HK-2 (cell line): Measurements from ENCODE around the gene STIM2.
"Not testable (repeated sequence)": the region's sequence is repeated elsewhere in the genome, so short reads cannot be mapped to it uniquely, and the experiment has no call there.

Experiments
- DNase-seq: peaks from one replicate; pipeline ENCODE4 v3.0.0-alpha.2; 2018; ENCODE audit not compliant: unreplicated experiment

Gene STIM2

DNA sequence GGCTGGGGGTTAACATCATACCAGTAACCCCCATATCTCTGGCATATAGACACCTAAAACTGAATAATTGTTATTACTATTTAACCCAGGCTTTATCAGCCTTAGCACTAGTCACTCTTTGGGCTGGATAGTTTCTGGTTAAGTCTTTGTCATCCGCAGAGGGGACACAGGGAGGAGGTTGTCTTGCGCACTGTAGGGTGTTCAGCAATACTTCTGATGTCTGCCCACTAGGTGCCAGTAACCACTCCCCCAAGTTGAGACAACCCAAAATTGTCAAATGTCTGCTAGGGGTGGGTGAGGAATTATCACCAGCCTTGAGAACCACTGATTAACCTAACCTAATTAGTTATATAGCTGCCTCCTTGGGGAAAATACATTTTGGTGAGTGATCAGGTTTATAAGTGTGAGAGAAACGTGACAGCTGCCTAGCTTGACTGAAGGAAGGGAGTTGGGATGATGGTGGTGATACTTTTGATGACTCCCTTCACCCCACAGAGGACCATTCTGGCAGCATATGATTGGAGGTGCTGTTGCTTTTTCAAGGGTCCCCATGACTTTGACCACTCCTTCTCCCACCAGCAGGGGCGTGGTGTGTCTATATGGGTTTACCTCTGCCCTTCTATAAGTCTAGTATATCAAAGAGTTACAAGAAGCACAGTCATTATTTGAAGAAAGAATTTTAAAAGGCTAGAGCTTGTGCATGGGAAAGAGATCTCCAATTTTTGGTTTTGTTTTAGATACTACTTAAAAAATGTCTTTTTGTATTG lies 140.9 kb downstream of the STIM2 start:
- no peak for DNase-seq

DNA sequence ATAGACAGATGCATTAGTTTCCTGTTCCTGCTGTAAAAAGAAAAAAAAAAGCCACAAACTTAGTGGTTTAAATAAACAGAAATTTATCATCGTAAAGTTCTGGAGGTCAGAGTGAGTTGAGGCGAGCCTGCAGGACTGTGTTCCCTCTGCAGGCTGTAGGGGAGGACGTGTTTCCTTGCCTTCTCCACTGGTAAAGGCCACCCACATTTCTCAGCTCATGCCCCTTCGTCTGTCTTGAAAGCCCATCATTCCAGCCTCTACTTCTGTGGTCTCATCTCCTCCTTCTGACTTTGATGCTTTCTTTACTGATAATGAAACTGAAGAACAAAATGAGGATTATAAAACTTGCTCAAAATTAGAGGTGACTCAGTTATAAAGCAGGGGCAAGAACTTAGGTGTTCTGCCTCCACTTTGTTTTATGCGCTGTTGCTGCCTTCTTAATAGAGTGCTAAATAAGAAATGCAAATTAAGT lies 143.0 kb downstream of the STIM2 start:
- no peak for DNase-seq

DNA sequence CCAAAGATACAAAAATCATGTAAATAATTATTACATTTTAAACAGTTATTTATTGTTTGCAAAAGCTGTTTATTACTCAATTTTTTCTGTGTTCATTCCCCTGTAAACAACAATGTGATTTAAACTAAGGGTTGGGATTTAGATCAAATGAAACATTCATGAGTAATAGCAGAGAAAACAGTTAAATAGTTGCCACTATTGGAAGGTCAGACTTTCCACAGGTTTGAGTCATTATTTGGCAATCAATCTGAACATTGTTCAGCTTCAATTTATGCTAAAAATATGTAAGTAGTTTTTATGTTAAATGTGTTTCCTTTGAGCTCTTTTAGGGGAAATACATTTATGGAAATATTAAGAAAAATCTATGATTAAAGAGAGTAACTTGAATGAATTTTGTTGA lies 144.9 kb downstream of the STIM2 start:
- DNase-seq: no peak

DNA sequence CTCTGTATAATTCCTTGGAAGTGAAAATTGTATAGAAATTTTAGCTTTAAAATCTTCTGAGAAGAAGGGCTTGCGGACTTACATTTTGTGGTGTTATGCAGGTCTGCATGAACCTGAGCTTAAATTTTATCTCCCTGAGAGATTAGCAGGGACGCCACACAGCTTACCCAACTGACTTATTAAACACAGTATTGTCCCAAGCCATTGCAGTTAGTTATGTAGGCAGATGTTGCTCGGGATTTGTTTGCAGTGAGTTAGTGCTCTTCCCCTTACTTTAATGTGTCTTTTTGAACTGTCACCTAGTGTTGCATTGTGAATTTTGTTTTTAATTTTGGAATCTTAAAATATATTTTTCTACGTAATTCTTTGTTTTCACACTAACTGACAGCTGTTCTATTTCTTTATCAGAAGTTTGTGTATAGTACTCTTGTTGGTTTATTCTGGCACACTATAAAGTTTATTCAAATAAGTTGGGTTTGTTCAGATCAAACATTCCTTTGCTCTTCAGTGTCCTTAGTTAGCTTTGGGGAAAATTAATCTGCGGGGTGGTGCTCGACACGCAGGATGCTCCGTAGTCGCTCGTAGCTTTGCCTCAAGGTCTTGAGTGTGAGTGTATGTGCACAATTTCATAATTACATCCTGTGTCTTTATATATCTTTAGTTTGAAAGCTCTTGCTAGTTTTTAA lies 145.4 kb downstream of the STIM2 start:
- no peak for DNase-seq

DNA sequence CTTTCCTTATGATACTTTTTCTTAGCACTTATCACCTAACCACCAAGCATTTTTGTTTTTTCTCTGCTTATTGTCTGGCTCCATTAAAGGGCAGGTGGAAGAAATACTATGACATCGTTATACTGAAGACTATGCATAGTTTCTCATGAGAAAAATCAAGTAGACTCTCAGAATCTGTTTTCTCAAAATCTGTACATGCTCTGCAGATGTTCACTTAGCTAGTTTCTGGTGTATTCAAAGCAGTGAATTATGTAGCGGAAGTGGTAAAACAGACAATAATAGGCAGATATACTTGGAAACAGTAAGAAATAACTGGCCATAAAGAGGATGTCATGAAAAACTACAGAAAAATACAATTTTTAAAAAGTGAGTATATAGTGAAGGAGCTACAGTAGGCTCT lies 146.0 kb downstream of the STIM2 start:
- no peak for DNase-seq

DNA sequence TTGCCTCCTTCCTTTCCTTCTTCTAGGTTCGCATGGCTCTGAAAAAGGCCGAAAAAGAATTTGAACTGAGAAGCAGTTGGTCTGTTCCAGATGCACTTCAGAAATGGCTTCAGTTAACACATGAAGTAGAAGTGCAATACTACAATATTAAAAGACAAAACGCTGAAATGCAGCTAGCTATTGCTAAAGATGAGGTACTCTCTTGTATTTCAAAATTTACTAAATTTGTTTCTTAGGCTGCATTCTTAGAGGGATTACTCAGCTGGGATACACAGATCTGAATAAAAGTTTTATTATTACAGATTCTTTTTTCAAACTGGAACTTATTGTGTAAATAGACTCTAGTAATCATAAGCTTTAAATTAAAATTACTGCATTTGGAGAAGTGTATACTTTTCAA lies 146.9 kb downstream of the STIM2 start:
- DNase-seq: no peak

DNA sequence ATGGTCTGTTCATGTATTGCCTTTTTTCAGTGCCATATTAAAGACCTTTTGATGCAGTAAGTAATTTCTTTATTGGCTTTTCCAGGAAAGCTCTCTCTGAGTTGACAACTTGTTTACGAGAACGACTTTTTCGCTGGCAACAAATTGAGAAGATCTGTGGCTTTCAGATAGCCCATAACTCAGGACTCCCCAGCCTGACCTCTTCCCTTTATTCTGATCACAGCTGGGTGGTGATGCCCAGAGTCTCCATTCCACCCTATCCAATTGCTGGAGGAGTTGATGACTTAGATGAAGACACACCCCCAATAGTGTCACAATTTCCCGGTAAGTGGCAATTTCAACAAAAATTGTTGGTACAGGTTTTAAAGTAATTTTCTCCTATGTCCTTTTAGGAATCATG lies 148.0 kb downstream of the STIM2 start:
- no peak for DNase-seq

DNA sequence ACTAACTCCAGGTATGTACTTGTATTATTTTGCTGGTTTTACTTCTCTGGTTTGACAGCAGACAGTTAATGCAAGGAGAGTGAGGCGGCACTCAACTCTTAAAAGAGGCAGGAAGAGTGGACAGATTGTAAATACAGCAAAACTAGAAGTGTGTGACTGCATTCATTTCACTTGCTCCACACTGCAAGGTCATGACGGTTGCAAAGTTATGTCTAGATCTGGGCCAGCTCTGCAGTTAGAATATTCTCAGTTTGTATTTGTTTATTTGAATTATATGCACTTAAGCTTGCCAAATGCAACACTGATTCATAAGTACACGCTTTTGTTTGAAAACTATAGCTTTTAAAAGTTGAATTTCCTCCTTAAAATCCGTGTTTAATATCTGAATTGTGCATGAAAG lies 148.9 kb downstream of the STIM2 start:
- no peak for DNase-seq

DNA sequence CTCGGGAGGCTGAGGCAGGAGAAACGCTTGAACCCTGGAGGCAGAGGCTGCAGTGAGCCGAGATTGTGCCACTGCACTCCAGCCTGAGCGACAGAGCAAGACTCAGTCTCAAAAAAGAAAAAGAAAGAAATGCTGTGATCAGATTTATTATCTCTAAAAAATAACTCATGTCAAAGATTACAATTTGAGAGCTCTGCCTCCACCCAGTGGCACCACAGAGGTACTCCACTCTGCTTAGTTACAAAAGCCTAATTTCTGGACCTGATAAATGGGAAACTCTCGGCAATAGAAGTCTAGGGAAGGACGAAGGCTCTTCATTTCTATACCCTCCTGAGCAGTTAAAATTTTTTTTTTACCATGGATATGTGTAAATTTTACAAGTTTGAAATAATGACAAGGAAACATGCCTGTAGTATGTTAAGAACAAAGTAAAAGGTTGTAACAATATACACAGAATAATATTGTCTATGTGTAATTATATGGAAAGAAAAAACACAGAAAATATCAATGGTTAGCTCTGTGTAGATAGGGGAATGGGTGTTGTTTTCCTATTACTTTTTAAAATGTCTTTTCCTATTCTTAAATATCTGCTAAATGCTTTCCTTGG lies 149.8 kb downstream of the STIM2 start:
- peak; percentile 15 for DNase-seq

DNA sequence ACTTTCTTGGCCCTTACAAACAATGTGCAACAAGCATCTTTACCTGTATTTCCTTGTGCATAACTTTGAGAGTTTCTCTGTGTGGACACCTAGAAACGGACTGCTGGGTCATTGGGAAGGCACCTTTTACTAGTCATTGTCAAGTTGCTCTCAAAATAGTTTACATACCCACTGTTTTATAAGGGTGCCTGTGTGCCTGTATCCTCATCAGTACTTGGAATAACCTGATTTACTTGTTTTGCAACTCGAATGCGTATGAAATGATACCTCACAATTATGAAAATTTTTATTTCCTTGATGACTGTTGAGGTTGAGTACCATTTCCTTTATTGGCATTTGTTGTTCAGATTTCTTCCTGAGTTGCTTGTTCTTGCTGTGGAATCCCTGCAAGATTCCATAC lies 150.8 kb downstream of the STIM2 start:
- no peak for DNase-seq

DNA sequence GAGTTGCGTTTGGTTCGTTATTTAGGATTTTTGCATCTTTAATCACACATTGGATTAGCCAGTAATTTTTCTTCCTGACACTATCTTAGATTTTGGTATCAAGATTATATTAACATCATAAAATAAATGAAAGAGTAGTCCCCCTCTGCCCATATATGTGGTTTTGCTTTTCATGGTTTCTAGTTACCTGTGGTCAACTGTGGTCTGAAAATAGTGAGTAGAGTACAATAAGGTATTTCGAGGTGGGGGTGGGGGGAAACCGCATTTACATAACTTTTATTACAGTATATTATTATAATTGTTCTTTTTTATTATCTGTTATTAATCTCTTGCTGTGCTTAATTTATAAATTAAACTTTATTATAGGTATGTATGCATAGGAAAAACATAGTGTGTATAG lies 152.4 kb downstream of the STIM2 start:
- no peak for DNase-seq

DNA sequence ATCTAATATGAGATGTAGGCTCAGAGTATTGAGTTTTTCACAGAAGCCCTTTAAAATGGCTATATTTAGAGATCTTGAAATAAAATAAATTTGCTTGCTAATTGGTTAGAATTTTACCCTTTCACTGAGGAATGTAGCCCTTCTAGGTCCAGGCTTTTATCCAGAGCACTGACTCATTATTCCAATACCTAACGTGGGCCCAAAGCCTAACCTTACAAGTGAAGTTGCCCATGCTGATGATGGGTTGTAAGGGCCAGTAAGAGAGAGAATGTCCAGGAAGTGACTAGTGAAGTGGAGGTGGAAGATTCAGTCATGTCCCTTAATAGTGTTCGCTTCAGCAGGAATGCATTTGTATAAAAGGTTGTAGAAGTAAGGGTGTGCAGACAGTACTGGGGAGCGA lies 155.9 kb downstream of the STIM2 start:
- no peak for DNase-seq

DNA sequence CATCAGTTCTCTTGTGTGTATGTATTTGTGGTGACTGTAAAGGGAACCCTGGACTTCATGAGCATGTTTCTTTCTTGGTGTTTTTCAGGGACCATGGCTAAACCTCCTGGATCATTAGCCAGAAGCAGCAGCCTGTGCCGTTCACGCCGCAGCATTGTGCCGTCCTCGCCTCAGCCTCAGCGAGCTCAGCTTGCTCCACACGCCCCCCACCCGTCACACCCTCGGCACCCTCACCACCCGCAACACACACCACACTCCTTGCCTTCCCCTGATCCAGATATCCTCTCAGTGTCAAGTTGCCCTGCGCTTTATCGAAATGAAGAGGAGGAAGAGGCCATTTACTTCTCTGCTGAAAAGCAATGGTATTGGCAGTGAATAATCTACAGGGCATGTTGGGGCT lies 157.0 kb downstream of the STIM2 start:
- no peak for DNase-seq

DNA sequence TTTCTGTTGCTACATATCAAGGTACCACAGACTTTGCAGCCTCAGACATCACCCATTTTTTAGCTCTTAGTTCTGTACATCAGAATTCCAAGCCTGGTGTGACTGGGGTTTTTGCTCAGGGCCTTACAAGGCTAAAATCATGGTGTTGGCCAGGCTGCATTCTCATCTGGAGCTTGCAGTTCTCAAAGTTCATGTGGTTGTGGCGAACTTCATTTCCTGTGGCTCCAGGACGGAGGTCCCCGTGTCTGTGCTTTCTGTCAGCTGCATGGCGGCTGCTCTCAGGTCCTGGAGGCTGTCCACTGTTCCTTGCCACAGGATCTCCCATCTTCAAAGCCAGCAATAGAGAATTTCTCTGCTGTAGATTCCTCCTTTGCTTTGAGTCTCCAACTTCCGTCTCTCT lies 157.4 kb downstream of the STIM2 start:
- DNase-seq: no peak

DNA sequence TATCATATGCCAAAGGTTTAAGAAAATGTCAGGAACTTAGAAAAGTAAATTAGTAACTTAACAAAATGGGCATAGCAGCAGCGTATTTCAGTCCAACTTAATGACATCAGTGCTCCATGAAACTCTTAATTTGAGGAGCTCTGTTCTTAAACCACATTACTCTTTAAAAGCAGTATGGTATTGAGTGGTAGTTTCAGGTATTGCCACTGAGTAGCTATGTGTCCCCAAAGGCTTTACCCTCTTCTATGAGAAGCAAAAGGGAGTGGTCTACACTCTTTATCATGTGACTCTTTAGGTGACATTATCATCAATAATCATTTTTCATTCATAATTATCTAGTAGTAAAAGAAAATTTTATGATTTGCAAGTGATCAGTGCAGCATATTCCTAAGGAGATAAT lies 158.3 kb downstream of the STIM2 start:
- no peak for DNase-seq

DNA sequence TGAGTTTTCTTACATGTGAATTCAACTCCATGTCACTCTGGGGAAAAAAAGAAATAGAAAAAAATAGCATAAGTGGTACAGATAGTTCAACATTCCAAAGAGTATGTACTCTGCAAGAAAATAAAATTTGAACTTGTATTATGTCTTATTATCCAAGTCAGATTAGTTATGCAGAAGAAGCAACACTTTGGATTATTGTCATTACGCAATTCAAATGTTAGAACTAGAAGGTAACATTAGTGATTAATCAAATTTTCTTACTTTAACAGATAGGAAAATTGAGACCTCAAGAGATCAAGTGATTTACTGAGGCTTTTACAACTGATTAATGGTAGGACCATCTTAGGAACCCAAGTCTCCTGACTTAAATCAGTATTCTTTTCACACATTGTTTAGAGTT lies 159.1 kb downstream of the STIM2 start:
- DNase-seq: no peak

DNA sequence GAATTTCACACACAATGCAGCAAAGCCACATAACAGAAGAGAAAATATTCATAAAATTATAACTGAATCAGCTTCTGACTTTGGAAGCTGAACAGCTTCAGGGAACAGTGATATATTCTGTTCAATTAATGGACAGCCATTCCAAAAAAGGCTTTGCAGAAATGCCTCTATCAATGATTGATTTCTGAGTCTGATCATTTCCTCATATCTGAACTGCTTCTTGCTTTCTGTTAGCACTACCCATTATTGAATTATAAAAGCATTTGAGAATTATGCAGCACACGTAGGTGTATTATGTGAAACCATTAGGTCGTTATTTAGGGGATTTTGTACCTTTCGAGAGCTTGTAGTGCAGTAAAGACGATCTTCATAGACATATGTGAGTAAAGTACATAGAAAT lies 159.6 kb downstream of the STIM2 start:
- no peak for DNase-seq

DNA sequence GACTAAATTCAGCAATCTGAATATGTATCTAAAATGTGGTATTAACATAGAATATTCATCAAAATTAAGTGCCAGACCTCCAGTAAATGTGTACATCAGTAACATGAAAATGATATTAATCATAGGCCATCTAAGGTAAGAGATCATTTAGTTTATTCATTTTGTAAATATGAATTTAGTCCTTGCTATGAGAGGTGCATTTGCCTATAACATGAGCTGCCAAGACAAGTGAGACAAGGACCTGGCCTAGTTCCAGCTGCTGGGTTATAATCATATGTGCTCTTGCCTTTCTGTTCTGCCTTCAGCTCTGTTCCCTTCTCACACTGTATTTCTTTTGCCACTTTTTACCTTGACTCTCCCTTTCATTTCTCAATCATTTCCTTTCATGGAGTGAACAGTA lies 160.0 kb downstream of the STIM2 start:
- DNase-seq: no peak

DNA sequence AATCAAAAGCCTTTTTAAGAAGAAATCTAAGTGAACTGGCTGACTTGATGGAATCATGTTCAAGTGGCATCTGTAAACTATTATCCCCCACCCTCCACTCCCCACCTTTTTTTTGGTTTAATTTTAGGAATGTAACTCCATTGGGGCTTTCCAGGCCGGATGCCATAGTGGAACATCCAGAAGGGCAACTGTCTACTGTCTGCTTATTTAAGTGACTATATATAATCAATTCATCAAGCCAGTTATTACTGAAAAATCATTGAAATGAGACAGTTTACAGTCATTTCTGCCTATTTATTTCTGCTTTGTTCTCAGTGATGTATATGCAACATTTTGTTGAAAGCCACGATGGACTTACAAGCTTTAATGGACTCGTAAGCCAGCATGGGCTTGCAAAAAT lies 162.3 kb downstream of the STIM2 start:
- no peak for DNase-seq

DNA sequence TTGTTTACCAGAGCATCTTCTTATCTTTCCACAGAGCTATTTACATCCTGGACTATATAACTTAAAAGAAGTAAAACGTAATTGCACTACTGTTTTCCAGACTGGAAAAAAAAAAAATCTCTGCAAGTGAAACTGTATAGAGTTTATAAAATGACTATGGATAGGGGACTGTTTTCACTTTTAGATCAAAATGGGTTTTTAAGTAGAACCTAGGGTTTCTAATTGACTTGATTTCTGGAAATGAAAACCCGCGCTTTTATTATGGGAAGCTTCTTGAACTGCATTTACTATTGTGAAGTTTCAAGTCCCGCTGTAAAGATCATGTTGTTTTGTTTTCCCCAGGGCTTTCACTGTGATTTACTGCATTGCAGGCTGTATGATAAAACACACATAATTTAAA lies 162.7 kb downstream of the STIM2 start:
- no peak for DNase-seq

DNA sequence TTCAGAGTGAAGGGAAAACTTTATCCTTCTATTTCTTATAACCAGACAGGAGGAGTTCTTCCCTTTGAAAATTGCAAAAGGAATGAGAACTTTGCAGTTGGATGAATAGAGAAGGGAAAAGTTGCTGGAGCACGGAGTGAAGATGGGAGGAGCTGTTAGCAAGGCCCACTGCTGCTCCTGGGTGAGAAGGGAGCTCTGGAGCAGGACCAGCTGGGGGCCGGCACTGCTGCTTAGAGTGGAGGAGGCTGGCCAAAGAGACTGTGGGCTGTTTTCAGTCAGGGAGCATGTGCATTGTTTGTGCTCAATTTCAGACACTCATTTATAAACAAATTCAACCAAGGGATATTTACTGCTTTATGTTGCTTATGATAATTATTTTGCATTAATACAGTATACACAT lies 164.2 kb downstream of the STIM2 start:
- no peak for DNase-seq

DNA sequence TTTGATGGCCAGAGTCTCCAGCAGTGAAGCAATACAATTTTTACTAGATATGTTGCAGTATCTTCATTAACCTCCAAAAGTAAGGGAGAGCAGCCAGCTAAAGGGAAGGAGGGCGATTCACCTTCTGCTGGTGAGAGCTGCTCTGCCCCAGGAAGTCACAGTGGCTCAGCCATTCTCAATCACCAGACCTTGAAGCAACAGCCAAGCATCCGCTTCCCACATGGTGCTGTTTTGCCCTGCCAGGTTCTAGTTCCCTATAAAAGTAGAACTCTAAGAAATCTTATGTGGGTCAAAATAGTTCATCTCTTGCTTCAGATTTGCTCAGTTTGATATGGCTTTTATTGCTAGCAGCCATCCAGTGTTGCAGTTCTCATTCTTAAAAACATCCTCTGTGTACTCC lies 166.8 kb downstream of the STIM2 start:
- no peak for DNase-seq

DNA sequence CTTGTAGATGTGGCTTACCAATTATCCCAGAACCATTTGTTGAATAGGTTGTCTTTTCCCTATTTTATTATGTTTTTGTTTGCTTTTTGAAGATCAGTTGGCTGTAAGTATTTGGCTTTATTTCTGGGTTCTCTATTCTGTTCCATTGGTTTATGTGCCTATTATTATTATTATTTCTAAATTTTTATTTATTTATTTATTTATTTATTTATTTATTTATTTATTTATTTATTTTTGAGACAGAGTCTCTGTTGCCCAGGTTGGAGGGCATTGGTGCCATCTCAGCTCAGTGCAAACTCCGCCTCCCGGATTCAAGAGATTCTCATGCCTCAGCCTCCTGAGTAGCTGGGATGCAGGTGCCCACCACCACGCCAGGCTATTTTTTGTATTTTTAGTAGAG lies 174.5 kb downstream of the STIM2 start:
- DNase-seq: not testable (repeated sequence)
